Left lobe of liver (tissue), 2 donors: ENCODE data around the gene SREBF2. TPM values are rescaled to one million over a fixed set of nuclear protein-coding genes. Genes with fewer than 3 reads are reported as not detected.
A peak's percentile ranks its signal among the peaks of the same experiment; 100 is the strongest.

Source experiments
- ATAC-seq: fragments of 200-7000 bp; cut with Tn5 transposase; one replicate; pipeline ENCODE4 v1.9.1; 2020; ENCODE audit warnings: mild to moderate bottlenecking, moderate library complexity
- DNase-seq: peaks from one replicate; pipeline ENCODE4 v3.0.0-alpha.2; 2020; ENCODE audit warnings: low spot score
- total RNA-seq: library from RNA; stranded (reverse); gene quantifications from one replicate; pipeline ENCODE4 v1.2.1, GENCODE V29; 2021
- donor health status: DM: no; HTN: no; CAD: no; lungs with moderate emphysema.
- donor health status: DM: no; HTN: yes; CAD: no.

Gene SREBF2
- 30.4 TPM for total RNA-seq

- ATAC-seq (peak; percentile 86), DNase-seq (peak; percentile 100)
Measured at GRCh38 chr22:41832553-41833368, at the start of gene SREBF2. TSS of gene SREBF2 (plus strand) at chr22:41833105. CDS start at chr22:41833271, 166 bp downstream.

GRCh38 chr22:41787331-41787730 lies 45.6 kb upstream of the SREBF2 start:
- DNase-seq = no peak
- ATAC-seq = no peak

GRCh38 chr22:41793871-41794270 lies 39.0 kb upstream of the SREBF2 start:
- ATAC-seq = no peak

GRCh38 chr22:41798736-41799135 lies 34.2 kb upstream of the SREBF2 start:
- DNase-seq (no peak), ATAC-seq (no peak)

More at GRCh38 chr22:41793871-41794270, 39.0 kb upstream of the SREBF2 start:
- DNase-seq = no peak

GRCh38 chr22:41799486-41800347 lies 33.2 kb upstream of the SREBF2 start:
- DNase-seq (peak; percentile 58), ATAC-seq (peak; percentile 49)

GRCh38 chr22:41800348-41801146 lies 32.4 kb upstream of the SREBF2 start, which contains the start of gene CCDC134:
TSS of gene CCDC134 (plus strand) at chr22:41800679. CDS start at chr22:41808891, 8,212 bp downstream.
- DNase-seq (peak; percentile 94), ATAC-seq (peak; percentile 97)

- no peak for DNase-seq
Measured at GRCh38 chr22:41801147-41801819, 31.6 kb upstream of the SREBF2 start.

GRCh38 chr22:41801886-41802285 lies 31.0 kb upstream of the SREBF2 start:
- DNase-seq = no peak
- no peak for ATAC-seq

More at GRCh38 chr22:41801147-41801819, 31.6 kb upstream of the SREBF2 start:
- peak; percentile 3 for ATAC-seq

GRCh38 chr22:41805639-41806038 lies 27.3 kb upstream of the SREBF2 start:
- no peak for ATAC-seq
- DNase-seq = no peak

- DNase-seq (no peak), ATAC-seq (no peak)
Measured at GRCh38 chr22:41808400-41808799, 24.5 kb upstream of the SREBF2 start.

GRCh38 chr22:41810022-41810421 lies 22.9 kb upstream of the SREBF2 start:
- ATAC-seq (no peak), DNase-seq (no peak)

GRCh38 chr22:41812805-41813545 lies 19.9 kb upstream of the SREBF2 start:
- ATAC-seq = no peak
- DNase-seq = no peak

GRCh38 chr22:41813726-41814410 lies 19.0 kb upstream of the SREBF2 start:
- no peak for DNase-seq
- no peak for ATAC-seq

- ATAC-seq (no peak), DNase-seq (no peak)
Measured at GRCh38 chr22:41815716-41816115, 17.2 kb upstream of the SREBF2 start.

GRCh38 chr22:41816241-41816640 lies 16.7 kb upstream of the SREBF2 start:
- ATAC-seq (no peak), DNase-seq (no peak)

GRCh38 chr22:41816871-41817270 lies 16.0 kb upstream of the SREBF2 start:
- no peak for ATAC-seq

GRCh38 chr22:41818011-41818410 lies 14.9 kb upstream of the SREBF2 start:
- ATAC-seq = no peak
- DNase-seq = no peak

More at GRCh38 chr22:41816871-41817270, 16.0 kb upstream of the SREBF2 start:
- no peak for DNase-seq

- DNase-seq (no peak), ATAC-seq (no peak)
Measured at GRCh38 chr22:41818596-41818995, 14.3 kb upstream of the SREBF2 start.

GRCh38 chr22:41819257-41819656 lies 13.6 kb upstream of the SREBF2 start:
- no peak for DNase-seq

More at GRCh38 chr22:41819257-41819656, 13.6 kb upstream of the SREBF2 start:
- ATAC-seq = no peak
